Fibroblast of mammary gland (primary cell): ENCODE results near the gene FAF1.

Experiments
- DNase-seq: peaks from one replicate; pipeline ENCODE4 v3.0.0-alpha.2; 2010; ENCODE audit warnings: low read depth
- H3K4me3 ChIP-seq: 2 replicates; pipeline ENCODE4 v1.5.1; 2011; ENCODE audit warnings: low read depth, mild to moderate bottlenecking, low read length, moderate library complexity; ENCODE audit not compliant: control insufficient read depth
- TF ChIP-seq, protein P1 (sequence below): conservative IDR thresholded peaks from 2 replicates; pipeline ENCODE4 v1.5.1; 2011; ENCODE audit warnings: low read depth, low read length, inconsistent platforms; ENCODE audit not compliant: control insufficient read depth, insufficient read depth

The FAF1 gene

DNA sequence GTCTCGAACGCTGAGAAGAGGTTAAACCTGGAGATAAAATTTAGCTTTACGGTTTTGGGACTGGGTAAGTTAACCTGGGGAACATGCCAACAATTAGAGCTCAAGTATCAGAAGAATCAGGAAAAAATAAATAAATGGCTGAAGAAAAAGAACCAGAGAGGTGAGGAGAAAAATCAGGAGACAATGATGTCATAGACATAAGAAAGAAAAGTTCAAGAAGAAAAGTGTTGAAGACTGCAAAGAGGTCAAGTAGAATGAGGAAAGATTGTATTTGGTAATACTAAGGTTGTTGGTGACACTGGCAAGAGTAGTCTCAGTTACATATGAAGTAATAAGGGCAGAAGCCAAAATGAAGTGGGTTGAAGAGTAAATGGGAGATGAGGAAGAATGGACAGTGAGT is 36.0 kb upstream of the FAF1 start:
- TF ChIP-seq, protein P1, sequence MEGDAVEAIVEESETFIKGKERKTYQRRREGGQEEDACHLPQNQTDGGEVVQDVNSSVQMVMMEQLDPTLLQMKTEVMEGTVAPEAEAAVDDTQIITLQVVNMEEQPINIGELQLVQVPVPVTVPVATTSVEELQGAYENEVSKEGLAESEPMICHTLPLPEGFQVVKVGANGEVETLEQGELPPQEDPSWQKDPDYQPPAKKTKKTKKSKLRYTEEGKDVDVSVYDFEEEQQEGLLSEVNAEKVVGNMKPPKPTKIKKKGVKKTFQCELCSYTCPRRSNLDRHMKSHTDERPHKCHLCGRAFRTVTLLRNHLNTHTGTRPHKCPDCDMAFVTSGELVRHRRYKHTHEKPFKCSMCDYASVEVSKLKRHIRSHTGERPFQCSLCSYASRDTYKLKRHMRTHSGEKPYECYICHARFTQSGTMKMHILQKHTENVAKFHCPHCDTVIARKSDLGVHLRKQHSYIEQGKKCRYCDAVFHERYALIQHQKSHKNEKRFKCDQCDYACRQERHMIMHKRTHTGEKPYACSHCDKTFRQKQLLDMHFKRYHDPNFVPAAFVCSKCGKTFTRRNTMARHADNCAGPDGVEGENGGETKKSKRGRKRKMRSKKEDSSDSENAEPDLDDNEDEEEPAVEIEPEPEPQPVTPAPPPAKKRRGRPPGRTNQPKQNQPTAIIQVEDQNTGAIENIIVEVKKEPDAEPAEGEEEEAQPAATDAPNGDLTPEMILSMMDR = no peak
- no peak overlapping the region for H3K4me3 ChIP-seq

DNA sequence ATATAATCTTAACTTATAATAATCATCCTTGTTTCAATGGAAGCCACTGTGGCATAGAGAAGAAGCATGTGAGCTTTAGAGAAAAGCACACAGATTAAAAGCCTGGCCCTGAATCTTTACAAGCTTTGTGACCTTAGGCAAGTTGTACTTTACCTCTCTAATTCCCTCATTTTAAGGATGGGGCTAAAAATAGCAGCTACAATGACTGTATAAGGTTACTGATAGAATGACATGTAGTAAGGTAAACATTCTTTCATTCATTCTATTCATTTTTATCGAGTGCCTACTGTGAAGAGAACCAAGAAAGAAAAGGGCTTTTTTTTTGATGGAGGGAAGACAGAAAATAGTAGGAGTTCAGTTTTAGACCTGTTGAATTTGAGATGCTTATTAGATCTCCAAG is 35.6 kb upstream of the FAF1 start:
- DNase-seq = no peak
- H3K4me3 ChIP-seq = no peak overlapping the region
- TF ChIP-seq, protein P1 = no peak

More for the DNA sequence above, 36.0 kb upstream of the FAF1 start:
- no peak for DNase-seq

DNA sequence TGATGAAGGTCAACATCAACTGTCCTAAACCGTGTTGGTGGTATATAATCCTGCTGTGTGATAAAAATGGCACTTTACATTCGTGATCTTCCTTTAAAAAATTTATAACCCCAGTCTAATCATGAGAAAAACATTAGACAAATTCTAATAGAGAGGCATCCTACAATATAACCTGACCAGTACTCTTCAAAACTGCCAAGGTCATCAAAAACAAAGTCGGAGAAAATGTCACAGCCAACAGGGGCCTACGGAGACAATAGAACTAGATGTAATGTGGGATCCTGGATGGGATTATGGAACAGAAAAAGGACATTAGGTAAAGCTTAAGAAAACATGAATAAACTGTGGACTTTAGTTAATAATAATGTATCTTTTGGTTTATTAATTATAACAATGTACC is 34.9 kb upstream of the FAF1 start:
- H3K4me3 ChIP-seq = no peak overlapping the region
- TF ChIP-seq, protein P1 = no peak
- no peak for DNase-seq

DNA sequence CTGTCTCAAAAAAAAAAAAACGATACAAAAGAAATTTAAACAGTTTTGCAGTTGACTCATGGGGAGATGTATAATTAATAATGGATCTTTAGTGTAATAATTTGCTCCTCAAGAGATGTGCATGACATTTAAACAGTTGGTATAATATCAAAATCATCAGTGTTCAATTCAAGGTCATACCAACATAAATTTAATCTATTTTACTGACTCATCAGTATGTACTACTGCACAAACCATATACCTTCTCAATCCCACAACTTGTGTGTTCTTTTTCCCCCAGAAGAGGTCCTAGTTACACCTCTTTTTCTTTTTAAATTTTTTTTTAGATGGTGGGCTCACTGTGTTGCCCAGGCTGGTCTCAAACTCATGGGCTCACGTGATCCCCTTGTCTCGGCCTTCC is 33.6 kb upstream of the FAF1 start:
- no peak for DNase-seq
- TF ChIP-seq, protein P1 = no peak

DNA sequence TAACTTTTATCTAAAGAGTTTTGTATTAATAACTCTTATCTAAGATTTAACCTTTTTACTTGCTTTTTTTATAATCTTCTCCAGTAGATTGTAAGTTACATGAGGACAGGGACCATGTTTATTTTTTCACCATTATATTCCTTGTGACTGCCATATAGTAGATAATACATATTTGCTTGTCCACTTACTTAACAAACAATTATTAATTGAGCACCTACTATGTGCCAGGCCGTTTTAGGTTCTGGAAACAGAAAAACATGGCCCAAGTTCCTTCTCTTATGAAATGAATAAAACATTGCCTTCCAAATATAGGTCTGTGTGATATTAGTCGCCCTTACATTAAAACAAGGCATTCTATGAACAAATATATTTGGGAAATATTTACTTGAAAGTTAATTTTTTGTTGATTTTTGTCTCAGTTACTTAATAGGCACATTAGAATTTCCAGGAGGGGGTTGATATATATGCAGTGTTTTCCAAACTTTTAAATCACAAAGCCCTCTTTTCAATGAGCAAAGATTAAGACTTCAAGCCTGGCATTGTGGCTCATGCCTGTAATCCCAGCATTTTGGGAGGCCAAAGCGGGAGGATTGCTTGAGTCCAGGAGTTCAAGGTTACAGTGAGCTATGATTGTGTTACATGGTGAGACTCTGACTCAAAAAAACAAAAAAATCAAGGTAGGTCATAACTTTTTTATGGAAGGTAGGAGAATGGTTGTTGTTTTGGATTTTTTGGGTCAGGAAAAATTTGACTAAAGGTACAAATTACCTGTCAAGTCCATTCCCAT is 32.7 kb upstream of the FAF1 start:
- no peak for DNase-seq
- TF ChIP-seq, protein P1 = no peak
- H3K4me3 ChIP-seq = no peak overlapping the region

More for the DNA sequence above, 33.6 kb upstream of the FAF1 start:
- no peak overlapping the region for H3K4me3 ChIP-seq

DNA sequence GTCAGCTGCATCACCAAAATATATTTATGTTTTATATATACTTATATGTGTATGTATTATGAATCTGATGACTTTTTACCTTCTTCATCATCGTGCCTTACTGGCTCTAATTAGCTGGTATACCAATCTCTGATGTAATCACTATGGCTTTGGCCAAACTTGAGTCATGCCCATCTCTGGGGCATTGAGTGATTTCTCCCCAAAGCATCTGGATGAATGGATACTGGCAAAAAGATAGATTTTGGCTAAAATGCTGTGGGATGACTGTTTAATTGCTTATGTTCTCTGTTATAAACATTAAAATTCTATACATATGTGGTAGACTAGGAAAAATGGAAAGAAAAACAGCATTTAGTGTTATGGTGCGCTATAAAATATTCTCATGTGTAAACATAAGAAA is 29.6 kb upstream of the FAF1 start:
- TF ChIP-seq, protein P1 = no peak
- DNase-seq = peak; percentile 83
- no peak overlapping the region for H3K4me3 ChIP-seq
